ENCODE data around the gene MYO6. TPM values are rescaled to one million over a fixed set of nuclear protein-coding genes. Genes with fewer than 3 reads are reported as not detected.

The MYO6 gene
- total RNA-seq, 2 donors from 2014 or later, result 72.3 to 80.9 TPM

GRCh38 chr6:75932067-75932466 lies 183.0 kb downstream of the MYO6 start:
- no peaks in the 10 kb centered on the region for H3K9me3 ChIP-seq
- no peak for TF ChIP-seq CTCF (IDR thresholded peaks at IDR 0.05)
- no peak overlapping the region for H3K9ac ChIP-seq (ENCODE audit: low read depth in 2 of 2, low read length in 2 of 2)
- H3K4me1 ChIP-seq, result no peaks in the 10 kb centered on the region
- no peak overlapping the region for H3K4me3 ChIP-seq
- no peak overlapping the region for H3K27ac ChIP-seq
- no peaks in the 10 kb centered on the region for H3K36me3 ChIP-seq
- no peaks in the 10 kb centered on the region for H3K27me3 ChIP-seq
- DNase-seq, result no peak
- intact Hi-C loops (cut with DNase I), result loop anchor here (5.0 kb wide), 1 partner anchor 1525 kb away; no protein-coding TSS in a partner anchor

- TF ChIP-seq CTCF (IDR thresholded peaks at IDR 0.05), result no peak
- H3K27me3 ChIP-seq, result no peaks in the 10 kb centered on the region
- no peak overlapping the region for H3K4me3 ChIP-seq
- intact Hi-C loops (cut with DNase I), result loop anchor here (5.0 kb wide), 1 partner anchor 1524 kb away; no protein-coding TSS in a partner anchor
- no peaks in the 10 kb centered on the region for H3K36me3 ChIP-seq
- H3K9ac ChIP-seq (ENCODE audit: low read depth in 2 of 2, low read length in 2 of 2), result no peak overlapping the region
- H3K9me3 ChIP-seq, result no peaks in the 10 kb centered on the region
- H3K4me1 ChIP-seq, result no peaks in the 10 kb centered on the region
- no peak for DNase-seq
- H3K27ac ChIP-seq, result no peak overlapping the region
These were observed 184.4 kb downstream of the MYO6 start for GRCh38 chr6:75933387-75933975.

GRCh38 chr6:75934643-75935472 lies 185.8 kb downstream of the MYO6 start:
- no peaks in the 10 kb centered on the region for H3K4me1 ChIP-seq
- H3K27me3 ChIP-seq, result no peaks in the 10 kb centered on the region
- H3K36me3 ChIP-seq, result no peaks in the 10 kb centered on the region
- no peak overlapping the region for H3K27ac ChIP-seq
- no peaks in the 10 kb centered on the region for H3K9me3 ChIP-seq
- peak; percentile 69 for TF ChIP-seq CTCF (IDR thresholded peaks at IDR 0.05)
- DNase-seq, result peak; percentile 37
- intact Hi-C loops (cut with DNase I), result loop anchor here (5.0 kb wide), 1 partner anchor 1522 kb away; no protein-coding TSS in a partner anchor
- peak overlapping the region; percentile 32 for H3K4me3 ChIP-seq
- peak overlapping the region in 1 of 2 donors; percentile 2 for H3K9ac ChIP-seq (ENCODE audit: low read depth in 2 of 2, low read length in 2 of 2)

- DNase-seq, result no peak
- TF ChIP-seq CTCF (IDR thresholded peaks at IDR 0.05), result no peak
- Histone ChIP-seq H3K4me3 (peak overlapping the region; percentile 32), H3K36me3 (no peaks in the 10 kb centered on the region), H3K4me1 (no peaks in the 10 kb centered on the region), H3K9me3 (no peaks in the 10 kb centered on the region), H3K27me3 (no peaks in the 10 kb centered on the region), H3K9ac (ENCODE audit: low read depth in 2 of 2, low read length in 2 of 2) (peak overlapping the region in 1 of 2 donors; percentile 2), H3K27ac (no peak overlapping the region)
- intact Hi-C loops (cut with DNase I), result no loop called here
These were observed 186.4 kb downstream of the MYO6 start for GRCh38 chr6:75935473-75935793.

GRCh38 chr6:75936682-75937081 lies 187.6 kb downstream of the MYO6 start:
- intact Hi-C loops (cut with DNase I), result no loop called here

More at GRCh38 chr6:75936682-75937081, 187.6 kb downstream of the MYO6 start:
- no peak overlapping the region for H3K9ac ChIP-seq (ENCODE audit: low read depth in 2 of 2, low read length in 2 of 2)
- H3K36me3 ChIP-seq, result no peaks in the 10 kb centered on the region
- H3K27me3 ChIP-seq, result no peaks in the 10 kb centered on the region
- TF ChIP-seq CTCF (IDR thresholded peaks at IDR 0.05), result no peak
- no peak for DNase-seq
- H3K27ac ChIP-seq, result no peak overlapping the region
- no peaks in the 10 kb centered on the region for H3K9me3 ChIP-seq
- H3K4me3 ChIP-seq, result no peak overlapping the region
- H3K4me1 ChIP-seq, result no peaks in the 10 kb centered on the region
